ENCODE data around the gene PCDHGC3.

PCDHGC3 gene

DNA sequence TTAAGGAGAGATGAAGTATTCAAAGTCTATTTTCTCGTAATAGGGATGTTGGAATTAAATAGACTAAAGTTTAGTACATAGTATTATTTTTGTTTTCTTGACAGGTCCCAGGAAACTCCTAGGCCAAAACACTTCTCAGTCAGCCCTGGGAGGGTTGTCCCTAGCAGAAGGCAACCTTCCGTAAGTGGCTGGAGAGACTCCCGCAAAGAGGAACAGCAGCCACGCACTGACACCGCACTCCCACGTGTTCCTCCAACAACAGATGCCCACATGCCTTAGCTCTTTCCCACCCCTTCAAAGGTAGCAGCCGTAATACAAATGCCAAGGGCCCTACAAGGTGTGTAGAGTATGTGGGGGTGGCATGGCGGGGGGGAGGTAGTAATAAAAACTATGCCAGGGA is 41.5 kb downstream of the PCDHGC3 start:
- Histone ChIP-seq H3K36me3 (peaks cover 70% of the 10 kb centered on the region), H3K9ac (peak overlapping the region; percentile 79; the same call in 1 of the 2 replicates), H3K4me3 (no peak overlapping the region), H3K27ac (peak overlapping the region; percentile 99), H3K4me2 (peak overlapping the region; percentile 98), H3K27me3 (no peaks in the 10 kb centered on the region), H3K4me1 (peaks cover 81% of the 10 kb centered on the region), H4K20me1 (no peaks in the 10 kb centered on the region), H3K9me3 (no peaks in the 10 kb centered on the region)
- no peak for TF ChIP-seq Cebpa-rat (IDR thresholded peaks at IDR 0.05)

DNA sequence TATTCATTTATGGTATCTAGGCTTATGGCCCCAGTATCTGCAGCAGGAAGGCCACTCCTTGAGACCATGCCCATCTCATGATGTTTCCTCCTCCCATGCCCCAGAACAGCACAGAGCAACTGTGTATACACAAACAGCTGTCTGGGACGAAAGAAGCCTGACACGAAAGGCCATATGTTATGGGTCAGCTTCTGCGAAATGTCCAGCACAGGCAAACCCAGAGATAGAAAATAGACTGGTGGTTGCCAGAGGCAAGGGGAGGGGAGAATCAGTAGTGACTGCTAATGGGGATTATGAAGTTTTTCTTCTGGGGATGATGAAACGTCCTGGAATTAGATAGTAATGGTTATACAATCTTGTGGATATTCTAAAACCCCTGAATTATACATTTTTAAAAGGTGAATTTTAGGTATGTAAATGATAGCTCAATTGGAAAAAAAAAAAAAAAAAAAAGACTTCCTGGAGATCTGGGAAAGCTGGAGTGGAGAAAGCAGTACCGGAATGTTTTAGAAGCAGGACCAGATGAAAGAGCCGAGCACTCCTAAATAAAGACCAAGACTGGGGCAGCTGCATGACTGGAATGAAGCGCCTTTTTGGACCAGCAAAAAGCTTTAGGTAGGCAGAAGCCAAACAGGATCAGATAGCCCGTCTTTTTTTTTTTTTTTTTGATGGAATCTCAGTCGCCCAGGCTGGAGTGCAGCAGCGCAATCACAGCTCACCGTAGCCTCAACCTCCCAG is 42.3 kb downstream of the PCDHGC3 start:
- Histone ChIP-seq H3K9me3 (no peaks in the 10 kb centered on the region), H3K4me2 (peak overlapping the region; percentile 98; the same call in 1 of the 2 replicates), H3K4me3 (no peak overlapping the region), H3K4me1 (peaks cover 81% of the 10 kb centered on the region), H3K27ac (peak overlapping the region; percentile 99), H3K27me3 (no peaks in the 10 kb centered on the region), H3K36me3 (peaks cover 78% of the 10 kb centered on the region), H3K9ac (peak overlapping the region; percentile 15; the same call in 1 of the 2 replicates), H4K20me1 (no peaks in the 10 kb centered on the region)
- TF ChIP-seq Cebpa-rat (IDR thresholded peaks at IDR 0.05) = no peak

DNA sequence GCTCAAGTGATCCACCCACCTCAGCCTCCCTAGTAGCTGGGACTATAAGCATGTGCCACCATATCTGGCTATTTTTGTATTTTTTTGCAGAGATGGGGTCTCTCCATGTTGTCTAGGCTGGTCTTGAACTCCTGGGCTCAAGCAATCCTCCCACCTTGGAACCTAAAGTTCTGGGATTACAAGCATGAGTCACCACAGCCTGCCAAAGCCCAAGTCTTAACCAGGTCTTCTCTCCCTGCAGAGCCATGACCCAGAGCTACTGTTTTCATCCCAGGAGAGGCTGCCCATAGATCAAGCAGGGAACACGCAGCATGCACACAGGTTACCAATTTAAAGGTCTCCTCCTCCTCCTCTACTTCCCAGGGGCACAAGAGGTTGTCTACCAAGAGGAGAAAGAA is 42.9 kb downstream of the PCDHGC3 start:
- Histone ChIP-seq H3K27me3 (no peaks in the 10 kb centered on the region), H3K9ac (peak overlapping the region; percentile 15; the same call in 1 of the 2 replicates), H3K4me3 (no peak overlapping the region), H3K4me1 (peaks cover 79% of the 10 kb centered on the region), H3K27ac (no peak overlapping the region; the same call in 1 of the 2 replicates), H4K20me1 (no peaks in the 10 kb centered on the region), H3K4me2 (no peak overlapping the region), H3K36me3 (peaks cover 83% of the 10 kb centered on the region), H3K9me3 (no peaks in the 10 kb centered on the region)
- TF ChIP-seq Cebpa-rat (IDR thresholded peaks at IDR 0.05) = no peak

DNA sequence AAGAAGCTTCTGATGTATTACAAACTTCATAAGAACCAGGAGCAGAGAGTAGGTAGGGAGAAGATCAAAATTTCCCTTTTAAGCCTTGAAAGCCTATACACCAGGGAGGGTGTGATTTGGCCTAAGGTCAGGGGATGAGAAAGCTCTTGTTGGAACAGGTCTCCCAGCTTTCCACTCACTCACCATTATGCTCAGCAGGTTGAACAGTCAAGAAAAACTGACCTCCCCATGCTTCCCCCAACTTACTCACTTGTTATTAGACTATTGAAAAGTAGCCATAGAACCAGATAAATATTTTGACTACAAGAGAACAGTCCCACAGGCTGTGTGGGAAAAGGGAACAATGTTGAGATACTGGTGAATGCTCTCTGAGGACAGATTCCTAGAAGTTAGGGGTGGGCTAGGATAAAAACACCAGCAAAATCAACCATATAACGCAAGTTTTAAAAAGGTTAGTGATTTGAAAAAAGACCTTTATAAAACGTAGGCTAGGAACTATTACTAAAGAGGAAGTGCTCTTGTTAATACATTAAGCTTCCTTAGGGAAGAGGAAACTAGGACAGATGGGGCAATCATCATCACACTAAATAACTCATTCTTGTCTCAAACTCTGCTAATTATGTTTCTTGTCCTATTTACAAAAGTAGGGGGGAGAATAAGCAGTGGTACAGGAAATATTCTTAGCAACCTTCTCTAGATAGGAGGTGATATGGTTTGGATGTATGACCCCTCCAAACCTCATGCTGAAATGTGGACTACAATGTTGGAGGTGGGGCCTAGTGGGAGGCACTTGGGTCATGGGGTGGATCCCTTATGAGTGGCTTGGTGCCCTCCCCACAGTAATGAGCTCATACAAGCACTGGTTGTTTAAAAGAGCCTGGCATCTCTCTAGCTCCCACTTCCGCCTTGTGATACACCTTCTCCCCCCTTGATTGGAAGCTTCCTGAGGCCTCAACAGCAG is 44.1 kb downstream of the PCDHGC3 start:
- Histone ChIP-seq H3K9me3 (no peaks in the 10 kb centered on the region), H4K20me1 (no peaks in the 10 kb centered on the region), H3K4me2 (no peak overlapping the region), H3K27ac (peak overlapping the region; percentile 10; the same call in 1 of the 2 replicates), H3K4me3 (no peak overlapping the region), H3K27me3 (no peaks in the 10 kb centered on the region), H3K36me3 (peaks cover 93% of the 10 kb centered on the region), H3K9ac (no peak overlapping the region), H3K4me1 (peaks cover 78% of the 10 kb centered on the region)
- no peak for TF ChIP-seq Cebpa-rat (IDR thresholded peaks at IDR 0.05)

DNA sequence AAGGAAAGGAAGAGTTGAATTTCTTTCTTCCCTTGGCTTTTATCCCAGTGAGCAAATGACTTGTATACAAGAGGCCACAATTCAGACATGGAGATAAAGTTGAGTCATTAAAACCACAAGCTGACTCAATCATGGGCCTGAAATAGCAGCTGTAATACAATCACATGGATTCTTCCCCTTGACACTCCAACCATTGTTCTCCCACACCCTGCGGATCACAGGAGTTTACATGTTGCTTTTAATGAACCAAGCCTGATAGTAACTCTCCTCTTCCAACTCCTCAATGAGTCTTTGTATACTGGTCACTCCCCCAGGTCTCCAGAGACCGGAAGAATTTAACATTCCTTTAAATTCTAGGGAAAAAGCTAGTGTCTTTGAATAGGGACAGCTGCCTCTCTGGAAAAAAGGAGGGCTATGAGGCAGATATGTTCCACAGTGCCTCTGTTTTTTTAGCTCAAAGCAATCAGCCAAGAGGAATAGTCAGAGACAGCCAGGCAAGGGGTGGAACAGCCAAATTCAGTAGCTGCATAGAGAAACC is 45.5 kb downstream of the PCDHGC3 start:
- Histone ChIP-seq H4K20me1 (no peaks in the 10 kb centered on the region), H3K4me3 (no peak overlapping the region), H3K27ac (0 out of 2 replicates have a peak overlapping the region, but pooled peaks have one; percentile 7), H3K9me3 (no peaks in the 10 kb centered on the region), H3K9ac (no peak overlapping the region), H3K27me3 (no peaks in the 10 kb centered on the region), H3K36me3 (peaks cover 95% of the 10 kb centered on the region), H3K4me1 (peaks cover 78% of the 10 kb centered on the region), H3K4me2 (peak overlapping the region; percentile 39; the same call in 1 of the 2 replicates)
- no peak for TF ChIP-seq Cebpa-rat (IDR thresholded peaks at IDR 0.05)

DNA sequence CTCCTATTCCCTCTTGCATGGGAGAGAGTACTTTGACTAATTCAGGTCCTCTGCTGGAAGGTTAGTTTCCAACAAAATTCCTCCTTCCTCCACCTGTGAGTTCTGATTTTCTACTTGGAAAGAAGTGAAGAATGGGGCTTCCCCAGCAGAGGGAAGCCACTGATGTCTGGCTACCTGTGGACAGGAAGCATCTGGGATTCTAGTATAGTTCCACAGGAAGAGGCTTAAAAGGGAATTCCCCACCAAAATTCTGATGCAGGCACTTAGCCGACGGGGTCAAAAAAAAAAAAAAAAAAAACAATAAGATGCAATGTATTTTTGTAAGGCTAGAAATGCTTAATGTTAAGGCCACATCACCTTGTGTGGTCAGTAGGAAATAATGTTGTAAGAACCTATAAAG is 46.5 kb downstream of the PCDHGC3 start:
- no peaks in the 10 kb centered on the region for H3K9me3 ChIP-seq
- no peak overlapping the region for H3K4me3 ChIP-seq
- H3K27me3 ChIP-seq = no peaks in the 10 kb centered on the region
- TF ChIP-seq Cebpa-rat (IDR thresholded peaks at IDR 0.05) = no peak
- no peak overlapping the region for H3K9ac ChIP-seq
- H3K27ac ChIP-seq = peak overlapping the region; percentile 16; the same call in 1 of the 2 replicates
- H3K4me1 ChIP-seq = peaks cover 73% of the 10 kb centered on the region
- no peaks in the 10 kb centered on the region for H4K20me1 ChIP-seq
- H3K4me2 ChIP-seq = peak overlapping the region; percentile 39; the same call in 1 of the 2 replicates
- peaks cover 95% of the 10 kb centered on the region for H3K36me3 ChIP-seq

DNA sequence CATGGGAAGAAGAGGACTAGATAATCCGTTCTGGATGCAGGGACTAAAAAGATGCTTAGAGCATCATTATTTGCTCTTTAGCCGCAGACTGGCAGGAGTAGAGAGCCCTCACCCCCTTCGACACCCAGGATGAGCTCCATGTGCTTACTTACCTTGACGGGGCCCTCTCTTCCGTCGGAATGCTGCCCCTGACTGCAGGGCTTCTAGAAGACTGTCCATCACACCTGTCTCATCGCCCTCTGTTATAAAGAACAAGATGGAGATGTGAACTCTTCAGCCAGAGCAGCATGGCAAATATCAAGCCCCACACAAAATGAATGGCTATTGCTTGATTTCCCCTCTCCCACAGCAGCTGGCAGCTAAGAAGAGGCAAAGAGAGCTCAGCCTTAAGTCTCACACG is 48.2 kb downstream of the PCDHGC3 start:
- H3K4me2 ChIP-seq = peak overlapping the region; percentile 62
- H3K9ac ChIP-seq = no peak overlapping the region
- H3K27ac ChIP-seq = no peak overlapping the region

DNA sequence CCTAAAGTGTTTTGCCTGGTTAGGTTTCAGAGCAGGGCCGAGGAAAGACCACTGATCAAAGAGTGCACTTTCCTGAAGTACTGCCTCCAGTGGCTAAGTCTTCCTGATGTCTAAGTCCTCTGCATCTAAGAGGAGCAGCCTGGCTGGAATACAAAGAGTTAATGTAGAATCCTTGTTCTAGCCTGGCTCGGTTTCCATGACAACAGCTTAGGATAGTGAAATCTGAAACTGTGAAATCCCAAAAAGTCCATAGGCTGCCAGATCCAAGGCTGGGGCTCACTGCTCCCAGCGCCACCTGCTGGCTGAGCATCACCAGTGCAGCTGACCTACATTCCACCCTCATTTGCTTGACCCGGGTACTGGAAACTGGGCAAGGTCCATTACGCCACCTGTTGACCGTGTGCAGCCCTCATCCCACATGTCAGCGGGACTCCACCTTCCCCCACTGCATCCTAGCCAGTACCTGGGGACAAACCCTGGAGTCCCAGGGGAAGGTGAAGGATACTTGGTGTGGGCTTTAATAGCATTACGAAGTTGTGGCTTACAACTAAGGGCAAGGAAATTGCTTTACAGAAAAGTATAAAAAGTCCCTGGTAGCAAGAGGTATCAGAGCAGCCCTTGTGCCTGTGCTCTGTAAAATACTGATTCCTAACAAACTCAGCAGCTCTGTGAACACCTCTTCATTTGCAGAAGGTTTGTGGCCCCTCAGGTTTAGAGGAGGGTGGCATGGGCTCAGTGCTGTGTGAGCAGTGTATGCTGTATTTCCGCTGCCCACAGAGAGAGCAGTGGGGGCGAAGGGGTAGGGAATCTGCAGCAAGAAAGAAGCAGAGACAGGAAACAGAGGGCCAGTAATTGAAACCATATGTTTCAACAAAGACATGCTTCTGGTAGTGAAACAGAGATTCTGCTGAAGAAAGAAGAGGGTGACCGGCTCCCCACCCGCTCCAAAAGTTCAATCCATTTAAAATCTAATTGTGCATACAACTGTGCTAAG is 49.1 kb downstream of the PCDHGC3 start:
- peaks cover 94% of the 10 kb centered on the region for H3K36me3 ChIP-seq
- no peak overlapping the region for H3K4me3 ChIP-seq
- H3K27me3 ChIP-seq = no peaks in the 10 kb centered on the region
- TF ChIP-seq Cebpa-rat (IDR thresholded peaks at IDR 0.05) = no peak
- H4K20me1 ChIP-seq = no peaks in the 10 kb centered on the region
- peak overlapping the region; percentile 62 for H3K4me2 ChIP-seq
- H3K4me1 ChIP-seq = peaks cover 91% of the 10 kb centered on the region
- peak overlapping the region; percentile 47 for H3K27ac ChIP-seq
- H3K9me3 ChIP-seq = no peaks in the 10 kb centered on the region
- H3K9ac ChIP-seq = peak overlapping the region; percentile 51; the same call in 1 of the 2 replicates

More for the DNA sequence above, 48.2 kb downstream of the PCDHGC3 start:
- peaks cover 83% of the 10 kb centered on the region for H3K4me1 ChIP-seq
- H3K9me3 ChIP-seq = no peaks in the 10 kb centered on the region
- no peaks in the 10 kb centered on the region for H3K27me3 ChIP-seq
- H3K36me3 ChIP-seq = peaks cover 94% of the 10 kb centered on the region
- no peak for TF ChIP-seq Cebpa-rat (IDR thresholded peaks at IDR 0.05)
- no peaks in the 10 kb centered on the region for H4K20me1 ChIP-seq
- H3K4me3 ChIP-seq = no peak overlapping the region
